ENCODE results near the gene CDC14B.

The CDC14B gene

GRCh38 chr9:96564217-96564616 lies 55.4 kb downstream of the CDC14B start:
- Histone ChIP-seq H3K9me3 (ENCODE audit: insufficient read depth, low read depth, low read length) (no peaks in the 10 kb centered on the region), H3K27me3 (ENCODE audit: insufficient read depth, low read length) (no peaks in the 10 kb centered on the region), H4K91ac (ENCODE audit: low read depth, low read length) (no peak overlapping the region), H3K4ac (ENCODE audit: low read depth, low read length) (no peak overlapping the region), H3K9ac (ENCODE audit: low read length) (no peak overlapping the region), H2AK5ac (ENCODE audit: low read length) (no peak overlapping the region), H2BK12ac (ENCODE audit: low read length) (no peak overlapping the region), H3K4me1 (ENCODE audit: control insufficient read depth in 1 of 2, insufficient read depth in 2 of 2, low read length in 2 of 2) (peaks cover 0 to 2% of the 10 kb centered on the region in 2 experiments), H3K23ac (ENCODE audit: low read length) (no peak overlapping the region), H3K27ac (ENCODE audit: low read depth, low read length) (no peak overlapping the region), H3K79me2 (ENCODE audit: control insufficient read depth, insufficient read depth, low read length, poor library complexity) (peaks cover 7% of the 10 kb centered on the region), H3K79me1 (ENCODE audit: low read length) (peaks cover 4% of the 10 kb centered on the region), H4K8ac (ENCODE audit: low read depth, low read length) (no peak overlapping the region), H3K36me3 (ENCODE audit: control insufficient read depth in 1 of 2, insufficient read depth in 2 of 2, low read length in 2 of 2) (peaks cover 2 to 3% of the 10 kb centered on the region in 2 experiments), H2AFZ (ENCODE audit: insufficient read depth, low read length, poor library complexity) (no peak overlapping the region), H3K4me2 (ENCODE audit: low read length) (no peak overlapping the region), H2BK5ac (ENCODE audit: low read depth, low read length, poor library complexity) (no peak overlapping the region), H3K14ac (ENCODE audit: low read length) (no peak overlapping the region), H2BK120ac (ENCODE audit: insufficient read depth, low read length, poor library complexity) (no peak overlapping the region), H4K12ac (ENCODE audit: low read depth, low read length) (no peak overlapping the region), H3K4me3 (ENCODE audit: low read depth, low read length) (no peak overlapping the region), H3K18ac (ENCODE audit: low read length) (no peak overlapping the region)
- no CpG with 5 or more reads among the region's 4 CpGs for WGBS (ENCODE audit: extremely low coverage, insufficient coverage, insufficient read length)
- DNase-seq = no peak

GRCh38 chr9:96559339-96559943 lies 60.2 kb downstream of the CDC14B start:
- no peak overlapping the region for H3K27ac ChIP-seq (ENCODE audit: low read depth, low read length)
- H2BK5ac ChIP-seq (ENCODE audit: low read depth, low read length, poor library complexity) = no peak overlapping the region
- no peak overlapping the region for H3K14ac ChIP-seq (ENCODE audit: low read length)
- H4K12ac ChIP-seq (ENCODE audit: low read depth, low read length) = no peak overlapping the region
- no peak overlapping the region for H4K91ac ChIP-seq (ENCODE audit: low read depth, low read length)
- no peak overlapping the region for H2AK5ac ChIP-seq (ENCODE audit: low read length)
- H2BK120ac ChIP-seq (ENCODE audit: insufficient read depth, low read length, poor library complexity) = no peak overlapping the region
- WGBS (ENCODE audit: extremely low coverage, insufficient coverage, insufficient read length) = no CpG with 5 or more reads among the region's 6 CpGs
- H2AFZ ChIP-seq (ENCODE audit: insufficient read depth, low read length, poor library complexity) = no peak overlapping the region
- no peak overlapping the region for H3K4me3 ChIP-seq (ENCODE audit: low read depth, low read length)
- H3K9me3 ChIP-seq (ENCODE audit: insufficient read depth, low read depth, low read length) = no peaks in the 10 kb centered on the region
- DNase-seq = no peak
- no peak overlapping the region for H3K9ac ChIP-seq (ENCODE audit: low read length)
- H2BK12ac ChIP-seq (ENCODE audit: low read length) = no peak overlapping the region
- peaks cover 2 to 3% of the 10 kb centered on the region in 2 experiments for H3K36me3 ChIP-seq (ENCODE audit: control insufficient read depth in 1 of 2, insufficient read depth in 2 of 2, low read length in 2 of 2)
- H3K18ac ChIP-seq (ENCODE audit: low read length) = no peak overlapping the region
- H3K79me2 ChIP-seq (ENCODE audit: control insufficient read depth, insufficient read depth, low read length, poor library complexity) = no peaks in the 10 kb centered on the region
- no peak overlapping the region for H3K4ac ChIP-seq (ENCODE audit: low read depth, low read length)
- H3K4me1 ChIP-seq (ENCODE audit: control insufficient read depth in 1 of 2, insufficient read depth in 2 of 2, low read length in 2 of 2) = no peaks in the 10 kb centered on the region
- no peak overlapping the region for H3K4me2 ChIP-seq (ENCODE audit: low read length)
- H3K79me1 ChIP-seq (ENCODE audit: low read length) = no peaks in the 10 kb centered on the region
- H4K8ac ChIP-seq (ENCODE audit: low read depth, low read length) = no peak overlapping the region
- no peaks in the 10 kb centered on the region for H3K27me3 ChIP-seq (ENCODE audit: insufficient read depth, low read length)
- H3K23ac ChIP-seq (ENCODE audit: low read length) = no peak overlapping the region

GRCh38 chr9:96557921-96558320 lies 61.7 kb downstream of the CDC14B start:
- Histone ChIP-seq H2BK12ac (ENCODE audit: low read length) (no peak overlapping the region), H2AK5ac (ENCODE audit: low read length) (no peak overlapping the region), H3K9ac (ENCODE audit: low read length) (no peak overlapping the region), H3K79me2 (ENCODE audit: control insufficient read depth, insufficient read depth, low read length, poor library complexity) (no peaks in the 10 kb centered on the region), H3K27ac (ENCODE audit: low read depth, low read length) (no peak overlapping the region), H2BK120ac (ENCODE audit: insufficient read depth, low read length, poor library complexity) (no peak overlapping the region), H3K4me3 (ENCODE audit: low read depth, low read length) (no peak overlapping the region), H3K18ac (ENCODE audit: low read length) (no peak overlapping the region), H3K79me1 (ENCODE audit: low read length) (no peaks in the 10 kb centered on the region), H3K14ac (ENCODE audit: low read length) (no peak overlapping the region), H2AFZ (ENCODE audit: insufficient read depth, low read length, poor library complexity) (no peak overlapping the region), H3K36me3 (ENCODE audit: control insufficient read depth in 1 of 2, insufficient read depth in 2 of 2, low read length in 2 of 2) (peaks cover 2 to 5% of the 10 kb centered on the region in 2 experiments), H3K4me2 (ENCODE audit: low read length) (no peak overlapping the region), H4K12ac (ENCODE audit: low read depth, low read length) (no peak overlapping the region), H3K4me1 (ENCODE audit: control insufficient read depth in 1 of 2, insufficient read depth in 2 of 2, low read length in 2 of 2) (no peaks in the 10 kb centered on the region), H3K9me3 (ENCODE audit: insufficient read depth, low read depth, low read length) (no peaks in the 10 kb centered on the region), H3K23ac (ENCODE audit: low read length) (no peak overlapping the region), H3K27me3 (ENCODE audit: insufficient read depth, low read length) (no peaks in the 10 kb centered on the region), H4K91ac (ENCODE audit: low read depth, low read length) (no peak overlapping the region), H3K4ac (ENCODE audit: low read depth, low read length) (no peak overlapping the region), H2BK5ac (ENCODE audit: low read depth, low read length, poor library complexity) (no peak overlapping the region), H4K8ac (ENCODE audit: low read depth, low read length) (no peak overlapping the region)
- no CpG with 5 or more reads among the region's 1 CpG for WGBS (ENCODE audit: extremely low coverage, insufficient coverage, insufficient read length)
- no peak for DNase-seq

- Histone ChIP-seq H4K91ac (ENCODE audit: low read depth, low read length) (no peak overlapping the region), H2AK5ac (ENCODE audit: low read length) (no peak overlapping the region), H4K8ac (ENCODE audit: low read depth, low read length) (no peak overlapping the region), H3K27ac (ENCODE audit: low read depth, low read length) (no peak overlapping the region), H2BK12ac (ENCODE audit: low read length) (no peak overlapping the region), H3K4me3 (ENCODE audit: low read depth, low read length) (no peak overlapping the region), H4K12ac (ENCODE audit: low read depth, low read length) (no peak overlapping the region), H2BK5ac (ENCODE audit: low read depth, low read length, poor library complexity) (no peak overlapping the region), H3K9ac (ENCODE audit: low read length) (no peak overlapping the region), H3K23ac (ENCODE audit: low read length) (no peak overlapping the region), H2BK120ac (ENCODE audit: insufficient read depth, low read length, poor library complexity) (no peak overlapping the region), H3K4me1 (ENCODE audit: control insufficient read depth in 1 of 2, insufficient read depth in 2 of 2, low read length in 2 of 2) (no peaks in the 10 kb centered on the region), H3K18ac (ENCODE audit: low read length) (no peak overlapping the region), H3K79me2 (ENCODE audit: control insufficient read depth, insufficient read depth, low read length, poor library complexity) (no peaks in the 10 kb centered on the region), H3K14ac (ENCODE audit: low read length) (no peak overlapping the region), H3K79me1 (ENCODE audit: low read length) (no peaks in the 10 kb centered on the region), H3K4me2 (ENCODE audit: low read length) (no peak overlapping the region), H3K36me3 (ENCODE audit: control insufficient read depth in 1 of 2, insufficient read depth in 2 of 2, low read length in 2 of 2) (peaks cover 2 to 5% of the 10 kb centered on the region in 2 experiments), H3K9me3 (ENCODE audit: insufficient read depth, low read depth, low read length) (no peaks in the 10 kb centered on the region), H3K27me3 (ENCODE audit: insufficient read depth, low read length) (no peaks in the 10 kb centered on the region), H2AFZ (ENCODE audit: insufficient read depth, low read length, poor library complexity) (no peak overlapping the region), H3K4ac (ENCODE audit: low read depth, low read length) (no peak overlapping the region)
- no peak for DNase-seq
- no CpG with 5 or more reads among the region's 15 CpGs for whole genome bisulfite sequencing (ENCODE audit: extremely low coverage, insufficient coverage, insufficient read length)
These were observed 62.8 kb downstream of the CDC14B start for GRCh38 chr9:96556701-96557461.
